ENCODE measurements around the gene TMEM178B. TPM values are rescaled to one million over a fixed set of nuclear protein-coding genes. Genes with fewer than 3 reads are reported as not detected.

TMEM178B gene
- total and polyA plus RNA-seq, 2 of the 4 experiments (the other 2 are of a cell fraction), result under 0.01 to 0.05 TPM

DNA sequence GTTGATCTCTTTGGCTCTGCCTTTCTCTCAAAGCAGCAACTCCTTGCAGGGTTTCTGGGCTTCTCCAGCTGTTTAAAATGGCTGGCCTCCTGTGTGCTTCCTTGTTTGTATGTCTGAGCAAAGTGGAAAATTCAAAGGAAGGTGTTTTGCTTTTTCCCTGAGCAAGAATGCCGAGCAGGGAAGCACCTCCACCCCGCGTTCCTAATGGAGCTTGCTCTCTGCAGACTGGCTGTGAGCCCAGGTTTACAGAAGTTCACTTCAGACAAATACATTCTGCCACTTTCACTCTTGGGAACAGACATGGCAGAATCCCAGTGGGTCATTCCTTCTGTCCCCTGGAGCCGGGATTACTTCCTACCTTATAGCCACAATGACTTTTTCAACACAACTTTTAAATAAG is 295.6 kb downstream of the TMEM178B start:
- Histone ChIP-seq H3K56ac (ENCODE audit: extremely low read depth, insufficient read depth, low read length) (no peak overlapping the region), H2AK5ac (ENCODE audit: low read depth, low read length) (no peak overlapping the region), H2BK120ac (ENCODE audit: low read depth, low read length) (no peak overlapping the region), H2AK9ac (replicated peaks; ENCODE audit: low read depth, low read length, poor library complexity) (no peak overlapping the region), H2AFZ (replicated peaks; ENCODE audit: low read length, poor library complexity) (no peak overlapping the region), H4K5ac (ENCODE audit: low read depth, low read length) (no peak overlapping the region), H3K36me3 (ENCODE audit: control insufficient read depth, insufficient read depth, low read length) (no peaks in the 10 kb centered on the region), H3K4me3 (ENCODE audit: insufficient read depth, low read depth, low read length) (no peak overlapping the region), H3K4me2 (ENCODE audit: low read depth, low read length) (no peak overlapping the region), H3K9ac (ENCODE audit: low read depth, low read length) (no peak overlapping the region), H4K8ac (ENCODE audit: low read depth in 2 of 2, low read length in 2 of 2) (no peak overlapping the region), H4K91ac (ENCODE audit: insufficient read depth, low read depth, low read length) (no peak overlapping the region), H3K14ac (replicated peaks; ENCODE audit: low read depth, low read length) (no peak overlapping the region), H3K4ac (ENCODE audit: low read depth, low read length) (no peak overlapping the region), H2BK15ac (ENCODE audit: low read depth, low read length) (no peak overlapping the region), H3K18ac (ENCODE audit: low read depth, low read length) (no peak overlapping the region), H3K9me1 (ENCODE audit: insufficient read depth, low read length) (no peaks in the 10 kb centered on the region), H4K20me1 (ENCODE audit: insufficient read depth, low read length) (no peaks in the 10 kb centered on the region), H3K27me3 (ENCODE audit: control insufficient read depth, insufficient read depth, low read length) (no peaks in the 10 kb centered on the region), H2BK20ac (ENCODE audit: low read depth, low read length) (no peak overlapping the region), H3K4me1 (ENCODE audit: control insufficient read depth, insufficient read depth, low read length) (no peaks in the 10 kb centered on the region), H3K9me3 (ENCODE audit: control insufficient read depth, insufficient read depth, low read length) (peaks cover 6% of the 10 kb centered on the region; the same call in 1 of the 2 replicates), H3K79me1 (ENCODE audit: low read depth in 1 of 2, low read length in 2 of 2) (no peaks in the 10 kb centered on the region), H3K23ac (ENCODE audit: low read depth, low read length) (no peak overlapping the region), H2BK5ac (ENCODE audit: low read depth, low read length, poor library complexity, severe bottlenecking) (no peak overlapping the region), H3K27ac (ENCODE audit: insufficient read depth, low read length) (no peak overlapping the region)
- in situ Hi-C loops (cut with MboI; ENCODE audit: low sequenced_read_pairs) (no loop called here), dilution Hi-C loops (cut with HindIII; ENCODE audit: low sequenced_read_pairs, unreplicated experiment) (no loop called here), intact Hi-C loops (cut with micrococcal nuclease) (no loop called here)
- CTCF ChIA-PET, result no interaction called here
- no peak for TF ChIP-seq RCOR1 (IDR thresholded peaks at IDR 0.05; ENCODE audit: insufficient replicate concordance, low read length)
- TF ChIP-seq MAZ (IDR thresholded peaks at IDR 0.05; ENCODE audit: borderline replicate concordance, low read depth, low read length), result no peak
- TF ChIP-seq MXI1 (IDR thresholded peaks at IDR 0.05; ENCODE audit: borderline replicate concordance, low read depth, low read length), result no peak
- TF ChIP-seq CHD1 (IDR thresholded peaks at IDR 0.05; ENCODE audit: low read depth, low read length), result no peak
- TF ChIP-seq, protein P1, sequence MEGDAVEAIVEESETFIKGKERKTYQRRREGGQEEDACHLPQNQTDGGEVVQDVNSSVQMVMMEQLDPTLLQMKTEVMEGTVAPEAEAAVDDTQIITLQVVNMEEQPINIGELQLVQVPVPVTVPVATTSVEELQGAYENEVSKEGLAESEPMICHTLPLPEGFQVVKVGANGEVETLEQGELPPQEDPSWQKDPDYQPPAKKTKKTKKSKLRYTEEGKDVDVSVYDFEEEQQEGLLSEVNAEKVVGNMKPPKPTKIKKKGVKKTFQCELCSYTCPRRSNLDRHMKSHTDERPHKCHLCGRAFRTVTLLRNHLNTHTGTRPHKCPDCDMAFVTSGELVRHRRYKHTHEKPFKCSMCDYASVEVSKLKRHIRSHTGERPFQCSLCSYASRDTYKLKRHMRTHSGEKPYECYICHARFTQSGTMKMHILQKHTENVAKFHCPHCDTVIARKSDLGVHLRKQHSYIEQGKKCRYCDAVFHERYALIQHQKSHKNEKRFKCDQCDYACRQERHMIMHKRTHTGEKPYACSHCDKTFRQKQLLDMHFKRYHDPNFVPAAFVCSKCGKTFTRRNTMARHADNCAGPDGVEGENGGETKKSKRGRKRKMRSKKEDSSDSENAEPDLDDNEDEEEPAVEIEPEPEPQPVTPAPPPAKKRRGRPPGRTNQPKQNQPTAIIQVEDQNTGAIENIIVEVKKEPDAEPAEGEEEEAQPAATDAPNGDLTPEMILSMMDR (conservative IDR thresholded peaks at IDR 0.05; ENCODE audit: low read depth, low read length), result no peak
- TF ChIP-seq SMC3 (IDR thresholded peaks at IDR 0.05; ENCODE audit: low read depth, low read length), result no peak
- TF ChIP-seq NFE2L2 (IDR thresholded peaks at IDR 0.05; ENCODE audit: low read depth, low read length), result no peak
- no peak for ATAC-seq (ENCODE audit: low read depth)
- BruUV-seq (replicated peaks), result no TSS peak
- POLR2A ChIA-PET (ENCODE audit: unreplicated experiment), result no interaction called here
- 45% methylated on average over 2 of the region's 4 CpGs; no CpG with 5 or more reads in 1 of the 2 experiments for WGBS, 2 experiments (ENCODE audit: extremely low coverage in 2 of 2, insufficient read length in 1 of 2)
- no peak for DNase-seq

Measured in IMR-90 (cell line).